ENCODE data around the gene PDE1A.

Gene PDE1A

GRCh38 chr2:182226807-182227206 is 200.0 kb downstream of the PDE1A start:
- H3K9me3 ChIP-seq (ENCODE audit: insufficient read depth, low read length): no peaks in the 10 kb centered on the region
- H3K4me3 ChIP-seq (ENCODE audit: insufficient read length, low read depth): no peak overlapping the region
- TF ChIP-seq SUZ12 (IDR thresholded peaks at IDR 0.05; ENCODE audit: extremely low read depth, insufficient read depth, insufficient read length): no peak
- no peak for TF ChIP-seq ZNF274 (IDR thresholded peaks at IDR 0.05; ENCODE audit: low read depth, low read length)
- TF ChIP-seq YY1 (IDR thresholded peaks at IDR 0.05; ENCODE audit: insufficient read depth, insufficient read length): no peak
- H3K27me3 ChIP-seq (ENCODE audit: insufficient read depth, insufficient read length): no peaks in the 10 kb centered on the region
- DNase-seq (ENCODE audit: low read depth, low spot score): no peak
- no peaks in the 10 kb centered on the region for H3K4me1 ChIP-seq (ENCODE audit: insufficient read depth, insufficient read length)
- no peaks in the 10 kb centered on the region for H3K36me3 ChIP-seq (ENCODE audit: insufficient read depth, insufficient read length, low read length)
- H3K9ac ChIP-seq (ENCODE audit: insufficient read length, low read depth): no peak overlapping the region

- no peaks in the 10 kb centered on the region for H3K36me3 ChIP-seq (ENCODE audit: insufficient read depth, insufficient read length, low read length)
- no peaks in the 10 kb centered on the region for H3K4me1 ChIP-seq (ENCODE audit: insufficient read depth, insufficient read length)
- TF ChIP-seq YY1 (IDR thresholded peaks at IDR 0.05; ENCODE audit: insufficient read depth, insufficient read length) (no peak), SUZ12 (IDR thresholded peaks at IDR 0.05; ENCODE audit: extremely low read depth, insufficient read depth, insufficient read length) (no peak), ZNF274 (IDR thresholded peaks at IDR 0.05; ENCODE audit: low read depth, low read length) (no peak)
- H3K27me3 ChIP-seq (ENCODE audit: insufficient read depth, insufficient read length): no peaks in the 10 kb centered on the region
- no peak overlapping the region for H3K4me3 ChIP-seq (ENCODE audit: insufficient read length, low read depth)
- DNase-seq (ENCODE audit: low read depth, low spot score): no peak
- H3K9me3 ChIP-seq (ENCODE audit: insufficient read depth, low read length): no peaks in the 10 kb centered on the region
- no peak overlapping the region for H3K9ac ChIP-seq (ENCODE audit: insufficient read length, low read depth)
Observed at GRCh38 chr2:182224669-182225068, 202.2 kb downstream of the PDE1A start.

DNA sequence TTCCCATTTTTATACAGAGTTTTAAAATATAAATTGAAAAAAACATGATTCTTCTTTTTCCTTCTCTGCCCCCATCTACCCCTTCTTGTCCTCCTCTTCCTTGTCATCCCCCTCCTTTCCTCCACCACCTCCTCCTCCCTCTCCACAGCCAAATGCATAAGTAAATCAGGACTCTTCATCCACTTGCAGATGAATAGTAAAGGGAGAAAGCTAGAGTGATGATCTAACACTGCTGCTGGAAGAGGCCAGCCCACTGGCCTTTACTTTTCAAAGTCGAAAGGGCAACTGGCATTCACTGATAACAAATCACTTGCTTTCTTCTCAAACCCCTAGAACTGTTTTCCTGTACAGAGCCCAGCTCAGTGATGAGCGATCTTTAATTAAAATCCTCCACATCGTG is 205.8 kb downstream of the PDE1A start:
- Histone ChIP-seq H3K4me1 (ENCODE audit: insufficient read depth, insufficient read length) (no peaks in the 10 kb centered on the region), H3K36me3 (ENCODE audit: insufficient read depth, insufficient read length, low read length) (no peaks in the 10 kb centered on the region), H3K27me3 (ENCODE audit: insufficient read depth, insufficient read length) (no peaks in the 10 kb centered on the region), H3K9ac (ENCODE audit: insufficient read length, low read depth) (no peak overlapping the region), H3K9me3 (ENCODE audit: insufficient read depth, low read length) (no peaks in the 10 kb centered on the region), H3K4me3 (ENCODE audit: insufficient read length, low read depth) (no peak overlapping the region)
- no peak for TF ChIP-seq ZNF274 (IDR thresholded peaks at IDR 0.05; ENCODE audit: low read depth, low read length)
- no peak for DNase-seq (ENCODE audit: low read depth, low spot score)

- no peak for DNase-seq (ENCODE audit: low read depth, low spot score)
Observed at GRCh38 chr2:182220335-182220734, 206.5 kb downstream of the PDE1A start.

GRCh38 chr2:182210669-182211068 is 216.2 kb downstream of the PDE1A start:
- Histone ChIP-seq H3K36me3 (ENCODE audit: insufficient read depth, insufficient read length, low read length) (no peaks in the 10 kb centered on the region), H3K27me3 (ENCODE audit: insufficient read depth, insufficient read length) (no peaks in the 10 kb centered on the region), H3K4me3 (ENCODE audit: insufficient read length, low read depth) (no peak overlapping the region), H3K9ac (ENCODE audit: insufficient read length, low read depth) (no peak overlapping the region), H3K9me3 (ENCODE audit: insufficient read depth, low read length) (peaks cover 17% of the 10 kb centered on the region; the same call in 1 of the 2 replicates), H3K4me1 (ENCODE audit: insufficient read depth, insufficient read length) (no peaks in the 10 kb centered on the region)
- DNase-seq (ENCODE audit: low read depth, low spot score): no peak
- TF ChIP-seq YY1 (IDR thresholded peaks at IDR 0.05; ENCODE audit: insufficient read depth, insufficient read length): no peak
- TF ChIP-seq SUZ12 (IDR thresholded peaks at IDR 0.05; ENCODE audit: extremely low read depth, insufficient read depth, insufficient read length): no peak

More at GRCh38 chr2:182220335-182220734, 206.5 kb downstream of the PDE1A start:
- H3K36me3 ChIP-seq (ENCODE audit: insufficient read depth, insufficient read length, low read length): no peaks in the 10 kb centered on the region
- H3K4me1 ChIP-seq (ENCODE audit: insufficient read depth, insufficient read length): no peaks in the 10 kb centered on the region
- H3K27me3 ChIP-seq (ENCODE audit: insufficient read depth, insufficient read length): no peaks in the 10 kb centered on the region
- no peak overlapping the region for H3K9ac ChIP-seq (ENCODE audit: insufficient read length, low read depth)
- H3K4me3 ChIP-seq (ENCODE audit: insufficient read length, low read depth): no peak overlapping the region
- TF ChIP-seq ZNF274 (IDR thresholded peaks at IDR 0.05; ENCODE audit: low read depth, low read length) (no peak), SUZ12 (IDR thresholded peaks at IDR 0.05; ENCODE audit: extremely low read depth, insufficient read depth, insufficient read length) (no peak), YY1 (IDR thresholded peaks at IDR 0.05; ENCODE audit: insufficient read depth, insufficient read length) (no peak)
- H3K9me3 ChIP-seq (ENCODE audit: insufficient read depth, low read length): no peaks in the 10 kb centered on the region

DNA sequence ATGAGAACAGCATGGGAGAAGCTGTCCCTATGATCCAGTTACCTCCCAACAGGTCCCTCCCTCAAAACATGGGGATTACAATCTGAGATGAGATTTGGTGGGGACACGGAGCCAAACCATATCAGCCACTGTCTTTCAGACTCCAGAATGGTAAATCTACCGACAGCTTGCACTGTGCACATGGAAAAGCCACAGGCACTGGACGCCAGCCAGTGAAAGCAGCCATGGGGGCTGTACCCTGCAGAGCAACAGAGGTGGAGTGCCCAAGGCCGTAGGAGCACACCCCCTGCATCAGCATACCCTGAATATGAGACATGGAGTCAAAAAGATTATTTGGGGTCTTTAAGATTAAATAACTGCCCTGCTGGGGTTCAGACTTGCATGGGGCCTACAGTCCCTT is 218.4 kb downstream of the PDE1A start:
- Histone ChIP-seq H3K36me3 (ENCODE audit: insufficient read depth, insufficient read length, low read length) (no peaks in the 10 kb centered on the region), H3K4me3 (ENCODE audit: insufficient read length, low read depth) (no peak overlapping the region), H3K9ac (ENCODE audit: insufficient read length, low read depth) (no peak overlapping the region), H3K9me3 (ENCODE audit: insufficient read depth, low read length) (peaks cover 17% of the 10 kb centered on the region; the same call in 1 of the 2 replicates), H3K27me3 (ENCODE audit: insufficient read depth, insufficient read length) (no peaks in the 10 kb centered on the region), H3K4me1 (ENCODE audit: insufficient read depth, insufficient read length) (no peaks in the 10 kb centered on the region)
- TF ChIP-seq YY1 (IDR thresholded peaks at IDR 0.05; ENCODE audit: insufficient read depth, insufficient read length) (no peak), ZNF274 (IDR thresholded peaks at IDR 0.05; ENCODE audit: low read depth, low read length) (no peak), SUZ12 (IDR thresholded peaks at IDR 0.05; ENCODE audit: extremely low read depth, insufficient read depth, insufficient read length) (no peak)
- no peak for DNase-seq (ENCODE audit: low read depth, low spot score)

DNA sequence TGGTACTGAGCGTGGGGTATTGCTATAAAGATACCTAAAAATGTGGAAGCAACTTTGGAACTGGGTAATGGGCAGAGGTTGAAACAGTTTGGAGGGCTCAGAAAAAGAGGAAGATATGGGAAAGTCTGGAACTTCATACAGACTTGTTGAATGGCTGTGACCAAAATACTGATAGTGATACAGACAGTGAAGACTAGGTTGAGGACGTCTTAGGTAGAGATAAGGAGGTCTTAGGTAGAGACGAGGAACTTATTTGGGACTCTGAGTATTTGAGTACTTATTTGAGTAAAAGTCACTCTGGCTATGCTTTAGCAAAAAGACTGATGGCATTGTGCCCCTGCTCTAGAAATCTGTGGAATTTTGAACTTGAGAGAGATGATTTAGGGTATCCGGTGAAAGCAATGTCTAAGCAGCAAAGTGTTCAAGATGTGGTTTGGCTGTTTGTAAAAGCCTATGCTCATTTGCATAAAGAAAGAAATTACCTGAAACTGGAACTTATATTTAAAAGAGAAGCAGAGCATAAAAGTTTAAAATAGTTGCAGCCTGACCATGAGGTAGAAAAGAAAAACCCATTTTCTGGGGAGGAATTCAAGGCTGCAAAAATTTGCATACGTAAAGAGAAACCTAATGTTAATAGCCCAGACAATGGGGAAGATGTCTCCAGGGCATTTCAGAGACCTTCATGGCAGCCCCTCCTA is 219.6 kb downstream of the PDE1A start:
- Histone ChIP-seq H3K36me3 (ENCODE audit: insufficient read depth, insufficient read length, low read length) (no peaks in the 10 kb centered on the region), H3K4me1 (ENCODE audit: insufficient read depth, insufficient read length) (no peaks in the 10 kb centered on the region), H3K9me3 (ENCODE audit: insufficient read depth, low read length) (peaks cover 17% of the 10 kb centered on the region; the same call in 1 of the 2 replicates), H3K4me3 (ENCODE audit: insufficient read length, low read depth) (no peak overlapping the region), H3K9ac (ENCODE audit: insufficient read length, low read depth) (no peak overlapping the region), H3K27me3 (ENCODE audit: insufficient read depth, insufficient read length) (no peaks in the 10 kb centered on the region)
- TF ChIP-seq SUZ12 (IDR thresholded peaks at IDR 0.05; ENCODE audit: extremely low read depth, insufficient read depth, insufficient read length): no peak
- TF ChIP-seq ZNF274 (IDR thresholded peaks at IDR 0.05; ENCODE audit: low read depth, low read length): no peak
- no peak for TF ChIP-seq YY1 (IDR thresholded peaks at IDR 0.05; ENCODE audit: insufficient read depth, insufficient read length)
- no peak for DNase-seq (ENCODE audit: low read depth, low spot score)
